KMS-11 (cell line): ENCODE results near the gene QSER1.

Source experiments
- H2AFZ ChIP-seq: fragments of 200-600 bp; sonication (generic); 2 replicates; pipeline ENCODE4 v1.6.1; 2016; ENCODE audit warnings: antibody characterized with exemption, mixed run types, low read depth
- H3K27ac ChIP-seq: fragments of 200-600 bp; sonication (generic); 2 replicates; pipeline ENCODE4 v1.6.1; 2016; ENCODE audit warnings: mild to moderate bottlenecking, mixed run types
- H3K27me3 ChIP-seq: fragments of 200-600 bp; sonication (generic); 2 replicates; pipeline ENCODE4 v1.6.1; 2017; ENCODE audit warnings: mild to moderate bottlenecking, low read depth, mixed run types, moderate library complexity; ENCODE audit not compliant: insufficient read depth
- H3K36me3 ChIP-seq: fragments of 200-600 bp; sonication (generic); 2 replicates; pipeline ENCODE4 v1.6.1; 2017; ENCODE audit warnings: mild to moderate bottlenecking, mixed run types; ENCODE audit not compliant: insufficient read depth
- H3K4me1 ChIP-seq: fragments of 200-600 bp; sonication (generic); 2 replicates; pipeline ENCODE4 v1.6.1; 2016; ENCODE audit warnings: mild to moderate bottlenecking, low read depth, mixed run types; ENCODE audit not compliant: poor library complexity, severe bottlenecking
- H3K4me2 ChIP-seq: fragments of 200-600 bp; sonication (generic); 2 replicates; pipeline ENCODE4 v1.7.0; 2016; ENCODE audit warnings: mild to moderate bottlenecking, mixed run types
- H3K4me3 ChIP-seq: fragments of 200-600 bp; sonication (generic); IDR thresholded peaks from 2 replicates; pipeline ENCODE4 v1.6.1; 2017; ENCODE audit warnings: low read depth, low read length, mixed read lengths; ENCODE audit not compliant: insufficient read depth
- H3K79me2 ChIP-seq: fragments of 200-600 bp; sonication (generic); 2 replicates; pipeline ENCODE4 v1.6.1; 2016; ENCODE audit warnings: low read depth, mixed run types; ENCODE audit not compliant: insufficient read depth
- H3K9ac ChIP-seq: fragments of 200-600 bp; sonication (generic); 2 replicates; pipeline ENCODE4 v1.6.1; 2016; ENCODE audit warnings: mild to moderate bottlenecking, mixed run types
- H4K20me1 ChIP-seq: fragments of 200-600 bp; sonication (generic); 2 replicates; pipeline ENCODE4 v1.6.1; 2016; ENCODE audit warnings: mild to moderate bottlenecking, mixed run types; ENCODE audit not compliant: insufficient read depth
- TF ChIP-seq, protein P1 (sequence below): fragments of 200-600 bp; sonication (generic); conservative IDR thresholded peaks from 2 replicates; pipeline ENCODE4 v1.6.1; 2017; ENCODE audit warnings: low read depth, mild to moderate bottlenecking, antibody characterized with exemption, low read length, moderate library complexity, mixed read lengths

Gene QSER1

DNA sequence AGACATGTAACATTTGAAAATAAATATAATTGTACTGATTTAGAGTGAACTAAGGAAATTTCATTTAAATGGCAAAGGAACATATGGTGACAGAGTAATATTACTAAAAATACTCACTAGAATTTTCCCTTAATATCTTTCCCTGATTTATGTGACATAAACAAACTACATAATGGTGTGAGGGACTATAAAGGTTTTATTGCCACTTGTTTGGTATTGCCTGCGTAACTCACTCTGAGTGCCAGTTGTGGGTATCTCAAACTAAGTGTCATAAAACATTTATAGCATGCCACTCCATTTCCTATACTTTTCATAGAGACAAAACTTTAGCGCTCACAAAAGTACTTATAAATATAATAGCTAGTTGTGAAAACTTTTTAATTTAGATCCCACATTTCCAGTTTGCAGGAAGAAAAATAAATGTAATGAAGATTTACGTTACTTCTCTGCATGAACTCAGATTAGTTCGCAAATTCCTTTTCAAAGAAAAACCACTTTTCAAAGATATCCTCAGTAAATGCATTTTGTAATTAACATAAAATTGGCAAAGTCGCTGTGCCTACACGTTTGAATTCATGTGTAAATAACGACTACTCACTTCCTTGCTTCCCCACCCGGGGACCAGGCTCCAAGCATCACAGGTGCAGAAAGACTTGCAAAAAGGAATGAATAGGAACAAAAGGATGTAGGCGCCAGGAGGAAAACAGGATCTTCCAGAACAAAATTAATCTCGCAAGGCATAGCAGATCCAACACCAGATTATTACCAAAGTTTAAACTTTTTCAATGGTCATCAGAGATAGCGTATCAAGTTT is 1.6 kb upstream of the QSER1 start:
- peaks cover 25% of the 10 kb centered on the region for H3K4me1 ChIP-seq
- no peaks in the 10 kb centered on the region for H3K36me3 ChIP-seq
- H4K20me1 ChIP-seq = 0 out of 2 replicates have a peak, but pooled peaks cover 5% of the 10 kb centered on the region
- H3K27ac ChIP-seq = no peak overlapping the region
- TF ChIP-seq, protein P1, sequence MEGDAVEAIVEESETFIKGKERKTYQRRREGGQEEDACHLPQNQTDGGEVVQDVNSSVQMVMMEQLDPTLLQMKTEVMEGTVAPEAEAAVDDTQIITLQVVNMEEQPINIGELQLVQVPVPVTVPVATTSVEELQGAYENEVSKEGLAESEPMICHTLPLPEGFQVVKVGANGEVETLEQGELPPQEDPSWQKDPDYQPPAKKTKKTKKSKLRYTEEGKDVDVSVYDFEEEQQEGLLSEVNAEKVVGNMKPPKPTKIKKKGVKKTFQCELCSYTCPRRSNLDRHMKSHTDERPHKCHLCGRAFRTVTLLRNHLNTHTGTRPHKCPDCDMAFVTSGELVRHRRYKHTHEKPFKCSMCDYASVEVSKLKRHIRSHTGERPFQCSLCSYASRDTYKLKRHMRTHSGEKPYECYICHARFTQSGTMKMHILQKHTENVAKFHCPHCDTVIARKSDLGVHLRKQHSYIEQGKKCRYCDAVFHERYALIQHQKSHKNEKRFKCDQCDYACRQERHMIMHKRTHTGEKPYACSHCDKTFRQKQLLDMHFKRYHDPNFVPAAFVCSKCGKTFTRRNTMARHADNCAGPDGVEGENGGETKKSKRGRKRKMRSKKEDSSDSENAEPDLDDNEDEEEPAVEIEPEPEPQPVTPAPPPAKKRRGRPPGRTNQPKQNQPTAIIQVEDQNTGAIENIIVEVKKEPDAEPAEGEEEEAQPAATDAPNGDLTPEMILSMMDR = no peak
- H3K27me3 ChIP-seq = no peaks in the 10 kb centered on the region
- no peak overlapping the region for H3K4me3 ChIP-seq
- peaks cover 28% of the 10 kb centered on the region for H3K79me2 ChIP-seq
- H2AFZ ChIP-seq = no peak overlapping the region
- peak overlapping the region; percentile 79 for H3K4me2 ChIP-seq
- 0 out of 2 replicates have a peak overlapping the region, but pooled peaks have one; percentile 99 for H3K9ac ChIP-seq

DNA sequence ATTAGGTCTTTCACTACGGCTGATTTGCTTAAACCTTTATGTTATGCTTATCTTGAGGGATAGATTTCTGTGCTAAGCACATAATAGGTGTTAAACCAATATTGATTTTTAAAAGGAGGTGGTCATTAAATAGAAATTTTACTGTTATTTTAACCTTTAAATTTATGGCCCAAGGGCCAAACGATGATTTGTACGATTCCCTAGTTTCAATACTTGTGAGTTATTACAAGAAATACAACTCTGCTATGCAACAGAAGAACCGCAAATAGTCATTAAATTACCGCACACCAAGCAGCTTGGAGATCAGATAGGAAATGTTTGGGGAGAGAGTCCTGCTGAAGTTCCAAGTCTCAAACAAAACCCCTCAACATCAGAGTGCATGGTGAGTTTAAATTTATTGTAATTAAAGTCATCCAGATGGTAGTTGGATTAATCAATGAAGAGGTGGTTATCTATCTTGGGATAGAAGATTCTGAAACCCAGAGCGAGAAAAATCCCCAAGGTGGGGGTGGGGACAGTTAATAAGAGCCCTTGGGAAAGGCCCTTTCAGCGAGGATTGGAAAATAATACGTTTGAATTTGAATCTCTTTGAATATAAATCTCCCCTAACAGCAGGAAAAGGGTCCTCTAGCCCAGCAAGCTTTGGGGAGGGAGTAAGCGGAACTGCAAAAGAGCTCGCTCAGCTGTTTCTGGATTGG is 805 bp upstream of the QSER1 start:
- H3K4me1 ChIP-seq = peaks cover 25% of the 10 kb centered on the region
- no peaks in the 10 kb centered on the region for H3K27me3 ChIP-seq
- H3K79me2 ChIP-seq = peaks cover 35% of the 10 kb centered on the region
- H3K36me3 ChIP-seq = no peaks in the 10 kb centered on the region
- H3K4me2 ChIP-seq = peak overlapping the region; percentile 79
- TF ChIP-seq, protein P1 = no peak
- peak overlapping the region; percentile 99 for H3K9ac ChIP-seq
- peak overlapping the region; percentile 92 for H3K27ac ChIP-seq
- 0 out of 2 replicates have a peak, but pooled peaks cover 5% of the 10 kb centered on the region for H4K20me1 ChIP-seq
- peak overlapping the region; percentile 86 for H2AFZ ChIP-seq
- no peak overlapping the region for H3K4me3 ChIP-seq

DNA sequence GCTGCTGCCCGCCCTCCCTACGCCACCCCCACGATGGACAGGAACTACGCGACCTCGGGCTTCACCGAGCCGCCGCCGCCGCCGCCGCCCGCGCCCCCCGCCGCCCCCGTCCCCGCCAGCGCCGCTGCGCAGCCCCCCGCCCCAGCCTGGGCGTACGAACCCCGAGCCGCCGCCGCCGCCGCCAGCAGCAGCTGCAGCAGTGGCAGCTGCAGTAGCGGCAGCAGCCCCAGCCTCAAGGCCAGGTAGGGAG is 407 bp downstream of the QSER1 start:
- Histone ChIP-seq H3K27me3 (no peaks in the 10 kb centered on the region), H2AFZ (no peak overlapping the region), H3K79me2 (peaks cover 47% of the 10 kb centered on the region), H3K4me3 (no peak overlapping the region), H3K36me3 (no peaks in the 10 kb centered on the region), H3K27ac (peak overlapping the region; percentile 84), H3K4me2 (peak overlapping the region; percentile 74; the same call in 1 of the 2 replicates), H4K20me1 (peaks cover 14% of the 10 kb centered on the region; the same call in 1 of the 2 replicates), H3K4me1 (peaks cover 31% of the 10 kb centered on the region), H3K9ac (peak overlapping the region; percentile 95)
- TF ChIP-seq, protein P1 = no peak

DNA sequence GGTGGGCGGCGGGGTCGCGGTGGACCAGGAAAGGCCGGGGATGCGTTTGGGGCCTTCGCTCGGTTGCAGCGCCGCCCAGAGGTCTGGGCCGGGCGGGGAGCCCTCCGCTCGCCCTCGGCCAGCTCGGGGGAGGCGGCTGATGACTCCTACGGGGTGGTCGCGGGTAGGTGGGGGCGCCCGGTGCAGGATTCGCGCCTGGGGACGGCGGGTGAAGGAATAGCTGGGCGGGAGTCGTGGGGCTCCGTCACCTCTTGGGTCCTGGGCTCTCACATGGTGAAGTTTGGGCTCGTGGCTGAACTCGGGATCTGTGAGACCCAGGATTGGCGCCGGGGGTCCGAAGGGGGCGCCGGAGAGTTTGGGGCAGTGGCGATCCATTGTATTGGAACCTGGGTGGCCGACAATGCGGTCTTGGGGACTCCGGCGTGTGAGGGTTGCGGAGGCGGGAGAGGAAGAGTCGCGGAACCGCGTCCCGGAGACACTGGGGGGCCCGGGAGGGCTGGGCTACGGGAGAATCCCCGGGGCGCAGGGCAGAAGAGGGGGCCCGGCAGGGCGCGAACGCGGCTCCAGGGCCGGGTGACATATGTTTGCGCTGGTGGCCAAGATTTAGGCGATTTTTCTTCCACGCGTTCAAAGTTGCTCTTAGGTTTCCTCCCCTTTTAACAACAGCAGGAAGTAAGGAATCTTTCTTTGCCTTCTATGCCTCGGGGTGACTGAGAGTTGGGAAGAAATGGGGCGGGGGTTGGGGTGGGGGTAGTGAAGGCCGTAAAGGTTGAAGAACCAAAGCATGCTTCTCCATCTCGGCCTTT is 935 bp downstream of the QSER1 start:
- Histone ChIP-seq H3K27ac (peak overlapping the region; percentile 84), H3K79me2 (peaks cover 52% of the 10 kb centered on the region), H2AFZ (peak overlapping the region; percentile 27; the same call in 1 of the 2 replicates)

More for the DNA sequence above, 935 bp downstream of the QSER1 start:
- H3K36me3 ChIP-seq = no peaks in the 10 kb centered on the region
- peaks cover 34% of the 10 kb centered on the region for H3K4me1 ChIP-seq
- peak overlapping the region; percentile 95 for H3K9ac ChIP-seq
- peak overlapping the region; percentile 74 for H3K4me2 ChIP-seq
- TF ChIP-seq, protein P1 = peak; percentile 52
- peaks cover 16% of the 10 kb centered on the region; the same call in 1 of the 2 replicates for H4K20me1 ChIP-seq
- H3K4me3 ChIP-seq = no peak overlapping the region
- H3K27me3 ChIP-seq = no peaks in the 10 kb centered on the region
